Keratinocyte (primary cell): ENCODE results near the gene MXRA7. TPM values are rescaled to one million over a fixed set of nuclear protein-coding genes. Genes with fewer than 3 reads are reported as not detected.

Experiments used
- DNase-seq: peaks from one replicate; pipeline ENCODE4 v3.0.0-alpha.2; 2011; ENCODE audit warnings: low read depth, missing footprints, low spot score
- FAIRE-seq: peaks from 2 replicates; lab custom pipeline; 2011; peaks lifted over from hg19 to GRCh38; lab: Jason Lieb, UNC
- H2AFZ ChIP-seq: 2 replicates; pipeline ENCODE4 v1.6.0; 2012; ENCODE audit warnings: low read length, control low read depth, inconsistent platforms; ENCODE audit not compliant: control insufficient read depth
- H3K27ac ChIP-seq: 2 replicates; pipeline ENCODE4 v1.5.1; 2011; ENCODE audit warnings: low read length; ENCODE audit not compliant: control insufficient read depth, insufficient read depth
- H3K27me3 ChIP-seq: 3 replicates; pipeline ENCODE4 v1.6.0; 2011; ENCODE audit warnings: low read length; ENCODE audit not compliant: control insufficient read depth, insufficient read depth; ENCODE audit errors: extremely low read depth
- H3K36me3 ChIP-seq, 2 experiments: 2 replicates in 1 of 2; 3 replicates in 1 of 2; pipeline ENCODE4 v1.5.1; 2011; ENCODE audit warnings: low read length in 2 of 2, mild to moderate bottlenecking in 1 of 2; ENCODE audit not compliant: control insufficient read depth in 2 of 2, insufficient read depth in 2 of 2; ENCODE audit errors: extremely low read depth in 1 of 2
- H3K4me1 ChIP-seq: 3 replicates; pipeline ENCODE4 v1.5.1; 2011; ENCODE audit warnings: low read length; ENCODE audit not compliant: control insufficient read depth, insufficient read depth; ENCODE audit errors: extremely low read depth
- H3K4me2 ChIP-seq: 3 replicates; pipeline ENCODE4 v1.6.0; 2011; ENCODE audit warnings: low read depth, low read length; ENCODE audit not compliant: control insufficient read depth, insufficient read depth; ENCODE audit errors: extremely low read depth
- H3K4me3 ChIP-seq, 3 experiments: fragments of 200-600 bp in 1 of 3; sonication (generic) in 1 of 3; 2 replicates in 2 of 3; 3 replicates in 1 of 3; pipeline ENCODE4 v1.5.1; 2011 to 2016; ENCODE audit warnings: low read length in 3 of 3, mild to moderate bottlenecking in 3 of 3, control low read depth in 2 of 3, inconsistent platforms in 1 of 3, low read depth in 1 of 3, mixed read lengths in 1 of 3, mixed run types in 1 of 3, moderate library complexity in 1 of 3; ENCODE audit not compliant: control insufficient read depth in 2 of 3, insufficient read depth in 2 of 3; ENCODE audit errors: extremely low read depth in 1 of 3
- H3K79me2 ChIP-seq: 2 replicates; pipeline ENCODE4 v1.6.0; 2012; ENCODE audit warnings: low read length; ENCODE audit not compliant: control insufficient read depth, insufficient read depth
- H3K9ac ChIP-seq: 3 replicates; pipeline ENCODE4 v1.6.0; 2011; ENCODE audit warnings: low read length; ENCODE audit not compliant: control insufficient read depth, insufficient read depth; ENCODE audit errors: extremely low read depth
- H3K9me1 ChIP-seq: 3 replicates; pipeline ENCODE4 v1.6.0; 2011; ENCODE audit warnings: low read length; ENCODE audit not compliant: control insufficient read depth, insufficient read depth; ENCODE audit errors: extremely low read depth
- H3K9me3 ChIP-seq: 2 replicates; pipeline ENCODE4 v1.5.1; 2012; ENCODE audit warnings: low read depth, low read length; ENCODE audit not compliant: control insufficient read depth
- H4K20me1 ChIP-seq: 3 replicates; pipeline ENCODE4 v1.6.0; 2011; ENCODE audit warnings: low read length; ENCODE audit not compliant: control insufficient read depth, insufficient read depth; ENCODE audit errors: extremely low read depth
- EZH2 ChIP-seq: IDR thresholded peaks from one replicate; pipeline ENCODE4 v1.6.1; 2012; ENCODE audit warnings: inconsistent platforms, mild to moderate bottlenecking, low read length, moderate library complexity
- dilution Hi-C: fragments of 300-500 bp; cut with MboI; formaldehyde crosslinking; loops from one replicate; pipeline ENCODE4 v1.7.0; 2020; ENCODE audit warnings: low sequenced_read_pairs; ENCODE audit not compliant: extremely low pct_ligation_motif_present
- polyA plus RNA-seq, 5 experiments: library from polyadenylated mRNA; depleted of rRNA in 3 of 5; stranded (reverse) in 3 of 5; stranded (forward) in 1 of 5; unstranded in 1 of 5; fragments of >200 nt; gene quantifications; 1 replicate in 1 of 5; 2 replicates in 3 of 5; 3 replicates in 1 of 5; pipeline versions ENCODE4 v1.2.1 to v1.2.3, GENCODE V29; 2011 to 2012; ENCODE audit warnings: missing spikeins in 2 of 5, low read depth in 1 of 5, low replicate concordance in 1 of 5
- TF ChIP-seq, protein P1 (sequence below), 3 experiments: IDR thresholded peaks in 1 of 3; conservative IDR thresholded peaks in 1 of 3; optimal IDR thresholded peaks in 1 of 3; 2 replicates in 2 of 3; 3 replicates in 1 of 3; pipeline versions ENCODE3 to v1.5.1; 2011; ENCODE audit warnings: low read length in 3 of 3, mild to moderate bottlenecking in 3 of 3, moderate library complexity in 2 of 3, control low read depth in 1 of 3, inconsistent platforms in 1 of 3; ENCODE audit not compliant: insufficient read depth in 2 of 3; ENCODE audit errors: extremely low read depth in 1 of 3

MXRA7 gene
- polyA plus RNA-seq, 1 donor (not counting 4 experiments of a cell fraction or from before 2014, with no cell fraction given): 118 TPM

- Histone ChIP-seq H3K79me2 (peaks cover 68% of the 10 kb centered on the region), H3K9me1 (peaks cover 4% of the 10 kb centered on the region), H3K9ac (no peak overlapping the region), H3K4me2 (no peak overlapping the region), H3K4me1 (peaks cover 38% of the 10 kb centered on the region), H3K36me3 (peaks cover 0 to 9% of the 10 kb centered on the region in 2 experiments), H3K27ac (no peak overlapping the region), H3K4me3 (no peak overlapping the region), H4K20me1 (no peaks in the 10 kb centered on the region), H2AFZ (no peak overlapping the region), H3K27me3 (no peaks in the 10 kb centered on the region), H3K9me3 (no peaks in the 10 kb centered on the region)
- TF ChIP-seq, protein P1, sequence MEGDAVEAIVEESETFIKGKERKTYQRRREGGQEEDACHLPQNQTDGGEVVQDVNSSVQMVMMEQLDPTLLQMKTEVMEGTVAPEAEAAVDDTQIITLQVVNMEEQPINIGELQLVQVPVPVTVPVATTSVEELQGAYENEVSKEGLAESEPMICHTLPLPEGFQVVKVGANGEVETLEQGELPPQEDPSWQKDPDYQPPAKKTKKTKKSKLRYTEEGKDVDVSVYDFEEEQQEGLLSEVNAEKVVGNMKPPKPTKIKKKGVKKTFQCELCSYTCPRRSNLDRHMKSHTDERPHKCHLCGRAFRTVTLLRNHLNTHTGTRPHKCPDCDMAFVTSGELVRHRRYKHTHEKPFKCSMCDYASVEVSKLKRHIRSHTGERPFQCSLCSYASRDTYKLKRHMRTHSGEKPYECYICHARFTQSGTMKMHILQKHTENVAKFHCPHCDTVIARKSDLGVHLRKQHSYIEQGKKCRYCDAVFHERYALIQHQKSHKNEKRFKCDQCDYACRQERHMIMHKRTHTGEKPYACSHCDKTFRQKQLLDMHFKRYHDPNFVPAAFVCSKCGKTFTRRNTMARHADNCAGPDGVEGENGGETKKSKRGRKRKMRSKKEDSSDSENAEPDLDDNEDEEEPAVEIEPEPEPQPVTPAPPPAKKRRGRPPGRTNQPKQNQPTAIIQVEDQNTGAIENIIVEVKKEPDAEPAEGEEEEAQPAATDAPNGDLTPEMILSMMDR (optimal IDR thresholded peaks at IDR 0.05 in 1 of 3, IDR thresholded peaks at IDR 0.05 in 1 of 3, conservative IDR thresholded peaks at IDR 0.05 in 1 of 3; ENCODE audit: extremely low read depth in 1 of 3, insufficient read depth in 2 of 3, low read length in 3 of 3): no peak
- no peak for TF ChIP-seq EZH2
- FAIRE-seq: no peak
- no peak for DNase-seq
- dilution Hi-C loops: no loop called here
These were observed 6.0 kb downstream of the MXRA7 start for GRCh38 chr17:76704805-76705204.

- H3K4me1 ChIP-seq: peaks cover 32% of the 10 kb centered on the region
- H3K9me1 ChIP-seq: peaks cover 8% of the 10 kb centered on the region
- H3K27ac ChIP-seq: no peak overlapping the region
- dilution Hi-C loops: no loop called here
- no peak overlapping the region for H3K9ac ChIP-seq
- no peaks in the 10 kb centered on the region for H3K27me3 ChIP-seq
- H4K20me1 ChIP-seq: no peaks in the 10 kb centered on the region
- no peak overlapping the region for H2AFZ ChIP-seq
- peaks cover 0 to 10% of the 10 kb centered on the region in 2 experiments for H3K36me3 ChIP-seq
- H3K9me3 ChIP-seq: no peaks in the 10 kb centered on the region
- no peak for FAIRE-seq
- no peak for DNase-seq
- H3K4me3 ChIP-seq: no peak overlapping the region
- TF ChIP-seq EZH2: no peak
- peaks cover 64% of the 10 kb centered on the region for H3K79me2 ChIP-seq
- H3K4me2 ChIP-seq: no peak overlapping the region
These were observed 7.7 kb downstream of the MXRA7 start for GRCh38 chr17:76702941-76703637.
